ENCODE results near the gene SNRPA.

Gene SNRPA

DNA sequence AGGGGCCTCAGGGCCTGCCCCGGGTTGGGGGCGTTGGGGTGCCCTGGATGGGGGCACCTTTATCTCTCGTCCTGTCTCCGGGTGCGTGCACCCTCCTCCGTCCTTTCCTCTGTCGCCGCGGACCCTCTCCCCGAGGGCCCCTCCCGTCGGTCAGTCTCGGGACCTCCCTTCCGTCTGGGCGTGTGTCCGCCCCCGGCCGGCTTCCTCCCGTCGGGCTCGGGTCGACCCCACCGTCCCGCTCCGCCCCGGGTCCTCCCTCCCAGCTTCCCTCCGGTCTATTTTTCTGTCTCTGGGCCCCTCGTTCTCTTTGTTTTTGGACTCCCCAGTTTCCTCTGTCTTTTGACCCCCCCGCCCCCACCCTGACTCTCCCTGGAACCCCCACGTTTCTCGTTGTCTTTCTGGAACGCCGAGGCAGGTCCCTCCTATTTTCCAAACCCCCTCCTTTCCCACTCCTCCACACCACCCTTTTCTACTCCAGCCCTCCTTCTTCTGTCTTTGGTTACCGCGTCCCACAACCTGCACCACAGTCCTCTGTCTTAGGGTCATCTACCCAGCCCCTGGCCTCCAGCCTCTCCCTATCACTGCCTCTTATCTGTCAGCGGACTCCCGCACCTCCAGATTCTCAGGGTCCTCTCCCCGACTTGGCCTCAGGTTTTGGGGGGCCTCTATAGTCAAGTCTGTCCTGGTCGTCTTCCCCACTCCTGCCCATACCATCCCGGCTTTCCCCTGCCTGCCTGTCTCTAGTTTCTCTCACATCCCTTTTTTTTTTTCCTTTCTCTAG lies 48.7 kb downstream of the SNRPA start:
- no peak for DNase-seq
- TF ChIP-seq, protein P1, sequence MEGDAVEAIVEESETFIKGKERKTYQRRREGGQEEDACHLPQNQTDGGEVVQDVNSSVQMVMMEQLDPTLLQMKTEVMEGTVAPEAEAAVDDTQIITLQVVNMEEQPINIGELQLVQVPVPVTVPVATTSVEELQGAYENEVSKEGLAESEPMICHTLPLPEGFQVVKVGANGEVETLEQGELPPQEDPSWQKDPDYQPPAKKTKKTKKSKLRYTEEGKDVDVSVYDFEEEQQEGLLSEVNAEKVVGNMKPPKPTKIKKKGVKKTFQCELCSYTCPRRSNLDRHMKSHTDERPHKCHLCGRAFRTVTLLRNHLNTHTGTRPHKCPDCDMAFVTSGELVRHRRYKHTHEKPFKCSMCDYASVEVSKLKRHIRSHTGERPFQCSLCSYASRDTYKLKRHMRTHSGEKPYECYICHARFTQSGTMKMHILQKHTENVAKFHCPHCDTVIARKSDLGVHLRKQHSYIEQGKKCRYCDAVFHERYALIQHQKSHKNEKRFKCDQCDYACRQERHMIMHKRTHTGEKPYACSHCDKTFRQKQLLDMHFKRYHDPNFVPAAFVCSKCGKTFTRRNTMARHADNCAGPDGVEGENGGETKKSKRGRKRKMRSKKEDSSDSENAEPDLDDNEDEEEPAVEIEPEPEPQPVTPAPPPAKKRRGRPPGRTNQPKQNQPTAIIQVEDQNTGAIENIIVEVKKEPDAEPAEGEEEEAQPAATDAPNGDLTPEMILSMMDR (IDR thresholded peaks at IDR 0.05) = no peak
- Histone ChIP-seq H3K9me3 (no peaks in the 10 kb centered on the region), H3K36me3 (peaks cover 7 to 33% (median 10%) of the 10 kb centered on the region in 3 donors), H3K4me3 (peak overlapping the region; percentile 91 to 97), H3K27me3 (no peaks in the 10 kb centered on the region), H3K27ac (peak overlapping the region; percentile 97), H3K4me1 (peaks cover 0 to 57% (median 52%) of the 10 kb centered on the region in 4 donors)
- intact Hi-C loops (cut with DNase I; ENCODE audit: low total_unique reads) = loop anchor here (10.0 kb wide), 1 partner anchor 45 kb away; the partner anchor contains the start of genes ACTMAP and SNRPA

DNA sequence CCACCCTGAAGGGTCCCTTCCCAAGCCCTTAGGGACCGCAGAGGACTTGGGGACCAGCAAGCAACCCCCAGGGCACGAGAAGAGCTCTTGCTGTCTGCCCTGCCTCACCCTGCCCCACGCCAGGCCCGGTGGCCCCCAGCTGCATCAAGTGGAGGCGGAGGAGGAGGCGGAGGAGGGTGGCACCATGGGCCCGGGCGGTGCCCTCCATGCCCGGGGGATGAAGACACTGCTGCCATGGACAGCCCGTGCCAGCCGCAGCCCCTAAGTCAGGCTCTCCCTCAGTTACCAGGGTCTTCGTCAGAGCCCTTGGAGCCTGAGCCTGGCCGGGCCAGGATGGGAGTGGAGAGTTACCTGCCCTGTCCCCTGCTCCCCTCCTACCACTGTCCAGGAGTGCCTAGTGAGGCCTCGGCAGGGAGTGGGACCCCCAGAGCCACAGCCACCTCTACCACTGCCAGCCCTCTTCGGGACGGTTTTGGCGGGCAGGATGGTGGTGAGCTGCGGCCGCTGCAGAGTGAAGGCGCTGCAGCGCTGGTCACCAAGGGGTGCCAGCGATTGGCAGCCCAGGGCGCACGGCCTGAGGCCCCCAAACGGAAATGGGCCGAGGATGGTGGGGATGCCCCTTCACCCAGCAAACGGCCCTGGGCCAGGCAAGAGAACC lies 49.5 kb downstream of the SNRPA start:
- TF ChIP-seq, protein P1 (IDR thresholded peaks at IDR 0.05) = no peak
- Histone ChIP-seq H3K9me3 (no peaks in the 10 kb centered on the region), H3K4me3 (peak overlapping the region; percentile 91 to 97), H3K27ac (peak overlapping the region; percentile 97), H3K36me3 (peaks cover 7 to 35% (median 10%) of the 10 kb centered on the region in 3 donors), H3K4me1 (peaks cover 0 to 64% (median 59%) of the 10 kb centered on the region in 4 donors), H3K27me3 (no peaks in the 10 kb centered on the region)
- no peak for DNase-seq
- intact Hi-C loops (cut with DNase I; ENCODE audit: low total_unique reads) = loop anchor here (10.0 kb wide), 1 partner anchor 46 kb away; the partner anchor contains the start of genes ACTMAP and SNRPA

DNA sequence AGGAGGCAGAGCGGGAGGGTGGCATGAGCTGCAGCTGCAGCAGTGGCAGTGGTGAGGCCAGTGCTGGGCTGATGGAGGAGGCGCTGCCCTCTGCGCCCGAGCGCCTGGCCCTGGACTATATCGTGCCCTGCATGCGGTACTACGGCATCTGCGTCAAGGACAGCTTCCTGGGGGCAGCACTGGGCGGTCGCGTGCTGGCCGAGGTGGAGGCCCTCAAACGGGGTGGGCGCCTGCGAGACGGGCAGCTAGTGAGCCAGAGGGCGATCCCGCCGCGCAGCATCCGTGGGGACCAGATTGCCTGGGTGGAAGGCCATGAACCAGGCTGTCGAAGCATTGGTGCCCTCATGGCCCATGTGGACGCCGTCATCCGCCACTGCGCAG lies 50.0 kb downstream of the SNRPA start:
- no peaks in the 10 kb centered on the region for H3K9me3 ChIP-seq
- peaks cover 7 to 36% (median 10%) of the 10 kb centered on the region in 3 donors for H3K36me3 ChIP-seq
- no peaks in the 10 kb centered on the region for H3K27me3 ChIP-seq
- peak overlapping the region; percentile 91 to 97 for H3K4me3 ChIP-seq
- peak overlapping the region; percentile 97 for H3K27ac ChIP-seq
- H3K4me1 ChIP-seq = peaks cover 1 to 69% (median 64%) of the 10 kb centered on the region in 4 donors
- intact Hi-C loops (cut with DNase I; ENCODE audit: low total_unique reads) = loop anchor here (10.0 kb wide), 1 partner anchor 46 kb away; the partner anchor contains the start of genes ACTMAP and SNRPA
- TF ChIP-seq, protein P1 (IDR thresholded peaks at IDR 0.05) = no peak
- no peak for DNase-seq

DNA sequence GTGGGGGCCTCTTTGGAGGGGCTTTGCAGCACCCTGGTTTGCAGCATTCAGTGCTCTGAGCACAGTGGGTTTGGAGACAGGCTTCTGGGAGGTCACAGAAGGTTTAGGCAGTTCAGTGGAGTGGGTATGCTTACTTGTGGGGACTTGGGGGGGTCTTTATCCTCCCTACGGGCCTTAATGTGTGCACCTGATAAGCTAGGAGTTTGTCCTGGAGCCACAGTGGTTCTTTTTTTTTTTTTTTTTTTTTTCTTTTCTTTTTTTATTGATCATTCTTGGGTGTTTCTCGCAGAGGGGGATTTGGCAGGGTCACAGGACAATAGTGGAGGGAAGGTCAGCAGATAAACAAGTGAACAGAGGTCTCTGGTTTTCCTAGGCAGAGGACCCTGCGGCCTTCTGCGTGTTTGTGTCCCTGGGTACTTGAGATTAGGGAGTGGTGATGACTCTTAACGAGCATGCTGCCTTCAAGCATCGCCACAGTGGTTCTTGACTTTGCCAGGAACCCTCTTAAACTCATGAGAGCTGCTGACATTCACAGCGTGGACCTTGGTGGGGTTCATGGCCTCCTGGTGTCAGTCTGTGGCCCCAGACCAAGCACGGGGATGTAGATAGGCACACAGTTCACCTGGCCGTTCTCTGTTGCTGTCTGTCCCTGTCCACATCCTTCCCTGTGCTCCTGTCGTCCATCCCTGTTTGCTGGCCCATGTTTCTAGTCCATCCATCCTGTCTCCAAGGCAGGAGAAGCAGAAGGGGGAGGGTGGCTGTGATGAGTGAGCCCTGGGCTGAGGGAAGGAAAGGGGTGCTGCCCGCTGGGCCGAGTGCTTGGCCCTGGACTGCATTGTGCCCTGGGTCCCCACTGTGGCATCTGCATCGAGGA lies 50.7 kb downstream of the SNRPA start:
- no peaks in the 10 kb centered on the region for H3K27me3 ChIP-seq
- H3K4me3 ChIP-seq = peak overlapping the region; percentile 91 to 97
- intact Hi-C loops (cut with DNase I; ENCODE audit: low total_unique reads) = loop anchor here (10.0 kb wide), 1 partner anchor 47 kb away; the partner anchor contains the start of genes ACTMAP and SNRPA
- DNase-seq = no peak
- peaks cover 7 to 30% (median 10%) of the 10 kb centered on the region in 3 donors for H3K36me3 ChIP-seq
- TF ChIP-seq, protein P1 (IDR thresholded peaks at IDR 0.05) = no peak
- peak overlapping the region; percentile 97 for H3K27ac ChIP-seq
- H3K9me3 ChIP-seq = no peaks in the 10 kb centered on the region
- H3K4me1 ChIP-seq = peaks cover 7 to 76% (median 71%) of the 10 kb centered on the region in 4 donors
